NB4 (cell line): ENCODE measurements around the gene SEPTIN10.

Experiments used
- DNase-seq: peaks from one replicate; pipeline ENCODE4 v3.0.0; 2010; ENCODE audit warnings: low read depth
- H3K4me3 ChIP-seq: one replicate; pipeline ENCODE4 v1.5.1; 2011; ENCODE audit warnings: mild to moderate bottlenecking, low read depth, low read length, moderate library complexity
- CTCF ChIP-seq: IDR thresholded peaks from one replicate; pipeline ENCODE4 v1.5.1; 2012; ENCODE audit warnings: low read depth, low read length
- MAX ChIP-seq: IDR thresholded peaks from 2 replicates; pipeline ENCODE4 v1.6.1; 2011; ENCODE audit warnings: low read depth, low read length
- MYC ChIP-seq: IDR thresholded peaks from 2 replicates; pipeline ENCODE4 v1.6.1; 2011; ENCODE audit warnings: low read depth, low read length
- POLR2A ChIP-seq: IDR thresholded peaks from 2 replicates; pipeline ENCODE4 v1.6.1; 2011; ENCODE audit warnings: mild to moderate bottlenecking; ENCODE audit not compliant: insufficient read length; ENCODE audit errors: extremely low read depth

Gene SEPTIN10

GRCh38 chr2:109613922-109614714 lies at the start of gene SEPTIN10, which contains the start of gene SOWAHC:
Gene SEPTIN10 (minus strand): TSS chr2:109613966. CDS start chr2:109613827, 139 bp downstream.
Gene SOWAHC (plus strand): TSS chr2:109614364. CDS start chr2:109614490, 126 bp downstream.
- H3K4me3 ChIP-seq = peak within 1 kb of the TSS; percentile 65
- DNase-seq = peak; percentile 91
- TF ChIP-seq MYC = no peak
- TF ChIP-seq POLR2A = no peak
- TF ChIP-seq MAX = no peak
- TF ChIP-seq CTCF = no peak

- no peak for DNase-seq
- H3K4me3 ChIP-seq = no peak overlapping the region
- TF ChIP-seq MYC (no peak), CTCF (no peak), POLR2A (no peak), MAX (no peak)
Observed at GRCh38 chr2:109662889-109663288, 49.1 kb upstream of the SEPTIN10 start.

GRCh38 chr2:109660046-109660860 lies 46.5 kb upstream of the SEPTIN10 start:
- no peak for TF ChIP-seq CTCF
- no peak for TF ChIP-seq MAX
- TF ChIP-seq POLR2A = no peak
- peak; percentile 25 for DNase-seq
- H3K4me3 ChIP-seq = no peak overlapping the region

GRCh38 chr2:109659396-109660045 lies 45.8 kb upstream of the SEPTIN10 start:
- H3K4me3 ChIP-seq = no peak overlapping the region
- TF ChIP-seq MAX (no peak), POLR2A (no peak), CTCF (no peak), MYC (no peak)
- DNase-seq = no peak

GRCh38 chr2:109655287-109655686 lies 41.5 kb upstream of the SEPTIN10 start:
- no peak overlapping the region for H3K4me3 ChIP-seq
- no peak for DNase-seq
- TF ChIP-seq MAX = no peak
- TF ChIP-seq POLR2A = no peak
- no peak for TF ChIP-seq MYC
- no peak for TF ChIP-seq CTCF
